ENCODE results near the gene ZNF229. TPM values are rescaled to one million over a fixed set of nuclear protein-coding genes. Genes with fewer than 3 reads are reported as not detected.
"Not testable (repeated sequence)": the region's sequence is repeated elsewhere in the genome, so short reads cannot be mapped to it uniquely, and the experiment has no call there.

Gene ZNF229
- total RNA-seq, 3 donors from 2014 or later (not counting 1 experiment from before 2014, with no cell fraction given) = 0.09 to 0.15 TPM; not detected in 1

GRCh38 chr19:44401139-44402115 is 46.8 kb downstream of the ZNF229 start, which contains the start of gene ZNF285:
ZNF285 (minus strand) TSS chr19:44401608; CDS start chr19:44397213, 4,395 bp downstream.
- Histone ChIP-seq H3K36me3 (ENCODE audit: control insufficient read depth, insufficient read depth, low read length) (no peaks in the 10 kb centered on the region), H3K9me3 (ENCODE audit: control insufficient read depth, insufficient read depth, low read length) (peaks cover 18% of the 10 kb centered on the region), H3K4me1 (ENCODE audit: control insufficient read depth, insufficient read depth, low read length) (peaks cover 9% of the 10 kb centered on the region), H3K27me3 (ENCODE audit: control insufficient read depth, insufficient read depth, low read length) (no peaks in the 10 kb centered on the region), H3K27ac (ENCODE audit: low read length) (no peak within 1 kb of the TSS), H3K4me3 (ENCODE audit: low read length) (peak within 1 kb of the TSS; percentile 67)
- Mint-ChIP-seq H3K36me3 (peaks cover 25% of the 10 kb centered on the region), H3K4me3 (peak within 1 kb of the TSS; percentile 99), H3K27ac (peak within 1 kb of the TSS; percentile 79 to 83), H3K9me3 (peaks cover 5 to 8% of the 10 kb centered on the region in 2 donors), H3K27me3 (ENCODE audit: low read depth in 2 of 2) (peaks cover 4 to 14% of the 10 kb centered on the region in 2 donors), H3K4me1 (peaks cover 7 to 8% of the 10 kb centered on the region in 2 donors)
- no peak for TF ChIP-seq CTCF (IDR thresholded peaks at IDR 0.05)
- 10% methylated on average over 36 of the region's 43 CpGs for WGBS (ENCODE audit: insufficient coverage)
- ATAC-seq (peak; percentile 74 to 99 (median 98)), DNase-seq (peak; percentile 73 to 80)
- intact Hi-C loops (cut with micrococcal nuclease) = no loop called here

GRCh38 chr19:44389268-44389667 is 59.0 kb downstream of the ZNF229 start:
- H3K27ac ChIP-seq (ENCODE audit: low read length); ATAC-seq; H3K36me3 ChIP-seq (ENCODE audit: control insufficient read depth, insufficient read depth, low read length); H3K4me3 ChIP-seq (ENCODE audit: low read length); DNase-seq; H3K27me3 Mint-ChIP-seq (ENCODE audit: low read depth in 2 of 2); H3K27me3 ChIP-seq (ENCODE audit: control insufficient read depth, insufficient read depth, low read length); H3K4me3 Mint-ChIP-seq; H3K27ac Mint-ChIP-seq; H3K4me1 Mint-ChIP-seq; H3K4me1 ChIP-seq (ENCODE audit: control insufficient read depth, insufficient read depth, low read length): not testable (repeated sequence)
- WGBS (ENCODE audit: insufficient coverage) = 80% methylated on average over 3 of the region's 4 CpGs
- intact Hi-C loops (cut with micrococcal nuclease) = loop anchor here (5.0 kb wide), 1 partner anchor 83 kb away; no protein-coding TSS in a partner anchor
- H3K9me3 Mint-ChIP-seq = peaks cover 7 to 23% of the 10 kb centered on the region in 2 donors
- H3K36me3 Mint-ChIP-seq = peaks cover 50% of the 10 kb centered on the region
- H3K9me3 ChIP-seq (ENCODE audit: control insufficient read depth, insufficient read depth, low read length) = peaks cover 28% of the 10 kb centered on the region

Other genes with a start within 250 kb of the ZNF229 start
- 10 to 100 TPM; 21.0 to 32.3 (median 23.4) TPM for gene ZNF227, start 235.9 kb downstream of the ZNF229 start, total RNA-seq
- gene ZNF233, start 188.6 kb downstream of the ZNF229 start, total RNA-seq = under 1 TPM; 0.14 to 0.39 (median 0.20) TPM
- gene ZNF235, start 143.4 kb downstream of the ZNF229 start, total RNA-seq = 10 to 100 TPM in 1 of 3 donors, 1 to 10 TPM in 2; 6.7 to 11.6 (median 8.1) TPM
- under 1 TPM in 1 of 3 donors, not detected in 2; 0.39 TPM for gene ZNF112, start 91.8 kb downstream of the ZNF229 start, total RNA-seq
- gene ZNF285, start 46.9 kb downstream of the ZNF229 start, total RNA-seq = 1 to 10 TPM in 1 of 3 donors, under 1 TPM in 2; 0.82 to 2.2 (median 0.88) TPM
- gene ZNF180, start 52.0 kb upstream of the ZNF229 start, total RNA-seq = 1 to 10 TPM; 6.0 to 8.7 (median 8.0) TPM
- not detected for gene CEACAM20, start 81.2 kb upstream of the ZNF229 start, total RNA-seq
- gene IGSF23, start 165.1 kb upstream of the ZNF229 start, total RNA-seq = not detected
- gene PVR, start 195.4 kb upstream of the ZNF229 start, total RNA-seq = 10 to 100 TPM in 1 of 3 donors, 1 to 10 TPM in 2; 6.6 to 12.6 (median 7.9) TPM
- 1 to 10 TPM; 2.6 to 4.1 (median 2.7) TPM for gene CEACAM19, start 223.0 kb upstream of the ZNF229 start, total RNA-seq

Measured in natural killer cell (primary cell).